ENCODE data around the gene BCAR3.
A peak's percentile ranks its signal among the peaks of the same experiment; 100 is the strongest.

The BCAR3 gene

GRCh38 chr1:93672477-93673162 is 9.0 kb downstream of the BCAR3 start:
- TF ChIP-seq CTCF (IDR thresholded peaks at IDR 0.05; ENCODE audit: low read depth, low read length): no peak
- no peak for DNase-seq (ENCODE audit: low read depth, low spot score)
- no peak overlapping the region for H3K4me3 ChIP-seq (ENCODE audit: low read depth, low read length)
- in situ Hi-C loops (cut with HindIII; ENCODE audit: low sequenced_read_pairs): no loop called here

- DNase-seq (ENCODE audit: low read depth, low spot score): peak; percentile 87
- H3K4me3 ChIP-seq (ENCODE audit: low read depth, low read length): no peak overlapping the region
- in situ Hi-C loops (cut with HindIII; ENCODE audit: low sequenced_read_pairs): no loop called here
- TF ChIP-seq CTCF (IDR thresholded peaks at IDR 0.05; ENCODE audit: low read depth, low read length): no peak
These were observed 9.6 kb downstream of the BCAR3 start for GRCh38 chr1:93672069-93672468.

- no peak for DNase-seq (ENCODE audit: low read depth, low spot score)
- H3K4me3 ChIP-seq (ENCODE audit: low read depth, low read length): no peak overlapping the region
- in situ Hi-C loops (cut with HindIII; ENCODE audit: low sequenced_read_pairs): no loop called here
- TF ChIP-seq CTCF (IDR thresholded peaks at IDR 0.05; ENCODE audit: low read depth, low read length): no peak
These were observed 10.5 kb downstream of the BCAR3 start for GRCh38 chr1:93671099-93671621.

GRCh38 chr1:93670141-93670540 is 11.5 kb downstream of the BCAR3 start:
- TF ChIP-seq CTCF (IDR thresholded peaks at IDR 0.05; ENCODE audit: low read depth, low read length): no peak
- in situ Hi-C loops (cut with HindIII; ENCODE audit: low sequenced_read_pairs): no loop called here
- peak; percentile 90 for DNase-seq (ENCODE audit: low read depth, low spot score)
- H3K4me3 ChIP-seq (ENCODE audit: low read depth, low read length): no peak overlapping the region

GRCh38 chr1:93669369-93669768 is 12.3 kb downstream of the BCAR3 start:
- TF ChIP-seq CTCF (IDR thresholded peaks at IDR 0.05; ENCODE audit: low read depth, low read length): no peak
- H3K4me3 ChIP-seq (ENCODE audit: low read depth, low read length): no peak overlapping the region
- in situ Hi-C loops (cut with HindIII; ENCODE audit: low sequenced_read_pairs): no loop called here
- peak; percentile 58 for DNase-seq (ENCODE audit: low read depth, low spot score)

- no peak overlapping the region for H3K4me3 ChIP-seq (ENCODE audit: low read depth, low read length)
- no peak for DNase-seq (ENCODE audit: low read depth, low spot score)
- in situ Hi-C loops (cut with HindIII; ENCODE audit: low sequenced_read_pairs): no loop called here
- no peak for TF ChIP-seq CTCF (IDR thresholded peaks at IDR 0.05; ENCODE audit: low read depth, low read length)
These were observed 12.7 kb downstream of the BCAR3 start for GRCh38 chr1:93668951-93669350.
